ENCODE measurements around the gene CDCA5.

Gene CDCA5

DNA sequence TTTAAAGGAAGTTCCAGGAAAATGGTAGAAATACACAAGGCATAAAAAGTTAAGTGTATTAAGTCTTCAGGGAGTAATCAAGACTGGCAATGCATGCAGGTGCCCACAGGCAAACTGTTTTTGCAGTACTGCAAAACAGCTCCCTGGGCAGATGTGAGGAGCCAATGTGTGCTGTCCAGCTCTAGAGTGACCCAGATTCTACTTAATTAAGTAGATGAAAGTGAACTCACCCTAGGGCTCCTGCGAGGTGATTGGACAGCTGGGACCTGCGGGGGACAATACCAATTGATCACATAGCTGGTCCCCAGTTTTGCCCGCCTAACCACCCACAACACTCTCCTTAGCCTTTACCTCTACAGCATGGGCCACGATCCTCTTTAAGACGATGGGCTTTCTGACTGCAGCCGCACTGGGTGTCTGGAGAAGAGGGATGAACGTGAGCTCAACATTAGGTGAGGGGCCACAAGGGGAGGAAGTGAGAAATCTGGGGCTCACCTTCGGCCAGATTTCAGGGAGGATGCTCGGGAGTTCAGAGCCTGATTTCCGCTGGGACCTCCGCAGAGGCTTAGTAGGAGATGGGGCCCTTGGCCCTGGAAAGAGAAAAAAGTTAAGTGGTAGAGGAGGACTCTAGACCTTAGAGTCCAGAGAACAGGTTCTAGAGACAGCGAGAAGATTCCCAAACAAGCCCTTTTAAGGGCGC is 556 bp downstream of the CDCA5 start:
- DNase-seq (ENCODE audit: insufficient read length, low spot score) (no peak), FAIRE-seq (peak; percentile 20)
- TF ChIP-seq POU2F2 (IDR thresholded peaks at IDR 0.05; ENCODE audit: low read depth, low read length) = no peak
- no peak for TF ChIP-seq POLR2A (IDR thresholded peaks at IDR 0.05; ENCODE audit: low read depth, low read length)
- no peak for TF ChIP-seq PAX5 (IDR thresholded peaks at IDR 0.05; ENCODE audit: insufficient read depth, low read length, severe bottlenecking)
- no peak for TF ChIP-seq SPI1 (IDR thresholded peaks at IDR 0.05; ENCODE audit: low read depth, low read length)
- TF ChIP-seq POLR2AphosphoS5 (IDR thresholded peaks at IDR 0.05; ENCODE audit: low read depth, low read length) = no peak
- TF ChIP-seq TAF1 (IDR thresholded peaks at IDR 0.05; ENCODE audit: low read depth, low read length) = no peak

DNA sequence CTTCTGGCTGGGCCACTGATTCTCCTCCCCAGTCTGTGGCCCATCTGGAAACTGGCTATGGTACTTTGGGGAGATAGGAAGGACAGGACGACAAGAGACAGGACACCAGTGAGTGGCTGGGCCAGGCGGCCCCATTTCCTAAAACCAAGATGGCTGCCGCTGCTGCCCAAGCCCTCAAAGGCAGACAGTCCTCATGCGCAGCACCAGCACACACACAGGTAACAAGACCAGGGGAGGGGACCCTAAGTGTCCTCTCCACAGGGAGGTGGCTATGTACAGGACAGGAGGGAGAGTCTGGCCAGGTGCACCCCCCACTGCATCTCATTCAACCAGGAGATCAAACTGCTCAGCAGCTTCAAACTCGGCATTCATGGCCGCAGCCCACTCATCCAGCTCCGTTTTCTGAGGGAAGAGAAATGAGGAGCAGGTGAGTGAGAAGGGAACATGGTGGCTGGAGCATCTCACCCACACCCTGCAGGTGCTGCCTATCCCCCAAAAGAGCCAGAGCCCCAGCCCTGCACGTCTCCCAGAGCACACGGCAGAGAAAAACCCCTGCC is 5.0 kb downstream of the CDCA5 start:
- FAIRE-seq (no peak), DNase-seq (ENCODE audit: insufficient read length, low spot score) (no peak)
- TF ChIP-seq POLR2AphosphoS5 (IDR thresholded peaks at IDR 0.05; ENCODE audit: low read depth, low read length) (no peak), TAF1 (IDR thresholded peaks at IDR 0.05; ENCODE audit: low read depth, low read length) (no peak), POU2F2 (IDR thresholded peaks at IDR 0.05; ENCODE audit: low read depth, low read length) (no peak), SPI1 (IDR thresholded peaks at IDR 0.05; ENCODE audit: low read depth, low read length) (no peak), PAX5 (IDR thresholded peaks at IDR 0.05; ENCODE audit: insufficient read depth, low read length, severe bottlenecking) (no peak), POLR2A (IDR thresholded peaks at IDR 0.05; ENCODE audit: low read depth, low read length) (no peak)

GRCh38 chr11:65078151-65078550 is 5.7 kb downstream of the CDCA5 start:
- TF ChIP-seq POU2F2 (IDR thresholded peaks at IDR 0.05; ENCODE audit: low read depth, low read length) (no peak), POLR2A (IDR thresholded peaks at IDR 0.05; ENCODE audit: low read depth, low read length) (peak; percentile 45; the same call in 1 of the 2 replicates)

GRCh38 chr11:65077451-65077850 is 6.4 kb downstream of the CDCA5 start:
- FAIRE-seq (no peak), DNase-seq (ENCODE audit: insufficient read length, low spot score) (no peak)

More at GRCh38 chr11:65078151-65078550, 5.7 kb downstream of the CDCA5 start:
- peak; percentile 90 for FAIRE-seq
- peak; percentile 64 for DNase-seq (ENCODE audit: insufficient read length, low spot score)

DNA sequence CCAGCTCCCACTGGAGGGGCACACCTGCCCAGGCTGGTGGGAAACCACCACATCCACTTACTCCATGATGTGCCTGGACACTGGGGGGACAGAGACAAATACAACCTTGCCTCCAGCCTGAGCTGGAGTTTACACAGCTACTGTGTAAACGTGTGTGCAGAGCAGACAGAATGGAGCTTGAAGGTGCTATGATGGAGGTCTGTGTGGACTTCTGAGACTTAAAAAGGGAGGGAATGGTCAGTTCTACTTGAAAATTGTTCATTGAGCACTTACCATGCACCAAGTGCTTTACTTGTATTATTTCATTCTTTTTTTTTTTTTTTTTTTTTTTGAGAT is 11.2 kb downstream of the CDCA5 start:
- FAIRE-seq = no peak
- TF ChIP-seq TAF1 (IDR thresholded peaks at IDR 0.05; ENCODE audit: low read depth, low read length) (no peak), SPI1 (IDR thresholded peaks at IDR 0.05; ENCODE audit: low read depth, low read length) (no peak), PAX5 (IDR thresholded peaks at IDR 0.05; ENCODE audit: insufficient read depth, low read length, severe bottlenecking) (no peak)
- no peak for DNase-seq (ENCODE audit: insufficient read length, low spot score)

More at GRCh38 chr11:65077451-65077850, 6.4 kb downstream of the CDCA5 start:
- TF ChIP-seq SPI1 (IDR thresholded peaks at IDR 0.05; ENCODE audit: low read depth, low read length) = no peak
- no peak for TF ChIP-seq TAF1 (IDR thresholded peaks at IDR 0.05; ENCODE audit: low read depth, low read length)
- TF ChIP-seq PAX5 (IDR thresholded peaks at IDR 0.05; ENCODE audit: insufficient read depth, low read length, severe bottlenecking) = no peak
- no peak for TF ChIP-seq POLR2AphosphoS5 (IDR thresholded peaks at IDR 0.05; ENCODE audit: low read depth, low read length)
- TF ChIP-seq POU2F2 (IDR thresholded peaks at IDR 0.05; ENCODE audit: low read depth, low read length) = no peak
- no peak for TF ChIP-seq POLR2A (IDR thresholded peaks at IDR 0.05; ENCODE audit: low read depth, low read length)

GRCh38 chr11:65071907-65072630 is 11.8 kb downstream of the CDCA5 start:
- DNase-seq (ENCODE audit: insufficient read length, low spot score) (no peak), FAIRE-seq (peak; percentile 69)
- peak; percentile 93; the same call in 1 of the 2 replicates for TF ChIP-seq POU2F2 (IDR thresholded peaks at IDR 0.05; ENCODE audit: low read depth, low read length)
- TF ChIP-seq TAF1 (IDR thresholded peaks at IDR 0.05; ENCODE audit: low read depth, low read length) = no peak
- TF ChIP-seq POLR2A (IDR thresholded peaks at IDR 0.05; ENCODE audit: low read depth, low read length) = no peak
- TF ChIP-seq PAX5 (IDR thresholded peaks at IDR 0.05; ENCODE audit: insufficient read depth, low read length, severe bottlenecking) = no peak
- no peak for TF ChIP-seq POLR2AphosphoS5 (IDR thresholded peaks at IDR 0.05; ENCODE audit: low read depth, low read length)
- TF ChIP-seq SPI1 (IDR thresholded peaks at IDR 0.05; ENCODE audit: low read depth, low read length) = peak; percentile 37

- TF ChIP-seq POU2F2 (IDR thresholded peaks at IDR 0.05; ENCODE audit: low read depth, low read length) (no peak), POLR2AphosphoS5 (IDR thresholded peaks at IDR 0.05; ENCODE audit: low read depth, low read length) (no peak), TAF1 (IDR thresholded peaks at IDR 0.05; ENCODE audit: low read depth, low read length) (no peak)
- FAIRE-seq (peak; percentile 70), DNase-seq (ENCODE audit: insufficient read length, low spot score) (no peak)
Measured at GRCh38 chr11:65069217-65069616, 14.6 kb downstream of the CDCA5 start.

- DNase-seq (ENCODE audit: insufficient read length, low spot score) (no peak), FAIRE-seq (no peak)
- TF ChIP-seq POU2F2 (IDR thresholded peaks at IDR 0.05; ENCODE audit: low read depth, low read length) = no peak
- no peak for TF ChIP-seq POLR2AphosphoS5 (IDR thresholded peaks at IDR 0.05; ENCODE audit: low read depth, low read length)
- no peak for TF ChIP-seq TAF1 (IDR thresholded peaks at IDR 0.05; ENCODE audit: low read depth, low read length)
- no peak for TF ChIP-seq SPI1 (IDR thresholded peaks at IDR 0.05; ENCODE audit: low read depth, low read length)
- TF ChIP-seq PAX5 (IDR thresholded peaks at IDR 0.05; ENCODE audit: insufficient read depth, low read length, severe bottlenecking) = no peak
- no peak for TF ChIP-seq POLR2A (IDR thresholded peaks at IDR 0.05; ENCODE audit: low read depth, low read length)
Measured at GRCh38 chr11:65067446-65067845, 16.4 kb downstream of the CDCA5 start.

DNA sequence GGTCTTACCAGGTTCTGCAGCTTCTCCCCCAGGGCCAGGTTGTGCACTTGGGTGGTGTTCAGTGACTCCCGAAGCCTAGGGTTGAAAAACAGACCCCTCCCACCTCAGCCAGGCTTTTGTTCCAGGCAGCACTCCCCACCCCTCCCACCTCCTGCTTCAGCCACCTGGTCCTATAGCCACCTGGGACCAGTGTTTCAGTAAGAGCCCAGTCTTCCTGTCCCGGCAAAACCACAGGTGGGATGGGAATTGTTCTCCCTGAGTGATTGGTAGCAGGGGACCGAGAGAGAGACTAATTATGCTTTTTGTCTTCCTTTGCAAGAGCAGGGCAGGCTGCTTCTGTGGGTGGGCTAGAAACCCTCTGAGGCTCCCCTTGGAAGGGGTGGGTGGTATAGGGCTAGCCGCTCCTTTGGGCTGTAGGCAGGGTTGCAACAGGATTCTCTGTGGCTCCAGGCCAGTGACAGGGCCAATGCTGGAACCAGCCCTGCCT is 17.0 kb downstream of the CDCA5 start:
- FAIRE-seq = no peak
- no peak for DNase-seq (ENCODE audit: insufficient read length, low spot score)
- no peak for TF ChIP-seq POU2F2 (IDR thresholded peaks at IDR 0.05; ENCODE audit: low read depth, low read length)
- no peak for TF ChIP-seq TAF1 (IDR thresholded peaks at IDR 0.05; ENCODE audit: low read depth, low read length)
- TF ChIP-seq POLR2A (IDR thresholded peaks at IDR 0.05; ENCODE audit: low read depth, low read length) = no peak
- TF ChIP-seq SPI1 (IDR thresholded peaks at IDR 0.05; ENCODE audit: low read depth, low read length) = no peak
- no peak for TF ChIP-seq PAX5 (IDR thresholded peaks at IDR 0.05; ENCODE audit: insufficient read depth, low read length, severe bottlenecking)
- TF ChIP-seq POLR2AphosphoS5 (IDR thresholded peaks at IDR 0.05; ENCODE audit: low read depth, low read length) = no peak

Data from GM12891 (cell line).